HPDE6-E6E7 (cell line): ENCODE data around the gene S100A10.

Source experiments
- DNase-seq: peaks from one replicate; pipeline ENCODE4 v3.0.0; 2011; ENCODE audit warnings: missing footprints; ENCODE audit errors: extremely low spot score

The S100A10 gene

GRCh38 chr1:151935894-151936602 lies 57.6 kb downstream of the S100A10 start:
- no peak for DNase-seq

DNA sequence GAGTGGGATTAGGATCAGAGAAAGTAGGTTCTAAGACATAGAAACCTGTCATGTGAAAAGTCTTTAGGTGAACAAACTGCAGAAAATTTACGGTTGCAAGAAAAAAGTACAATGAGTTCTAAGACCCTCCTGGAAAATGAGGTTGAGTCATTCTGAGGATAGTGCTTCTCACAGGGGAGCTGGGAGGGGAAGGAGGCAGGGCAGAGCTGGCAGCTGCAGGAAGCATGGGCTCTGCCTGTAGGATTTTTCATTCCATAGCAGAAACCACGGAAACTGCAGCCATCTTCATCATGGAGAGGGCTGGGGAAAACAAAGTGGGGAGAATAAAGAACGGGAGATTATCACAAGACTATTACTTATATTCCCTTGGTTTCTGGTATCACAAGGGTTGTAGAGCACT lies 58.5 kb downstream of the S100A10 start:
- DNase-seq, result no peak

GRCh38 chr1:151934048-151934493 lies 59.6 kb downstream of the S100A10 start:
- DNase-seq, result peak; percentile 41
